ENCODE data around the gene PTH2R. TPM values are rescaled to one million over a fixed set of nuclear protein-coding genes. Genes with fewer than 3 reads are reported as not detected.
"Not testable (repeated sequence)": the region's sequence is repeated elsewhere in the genome, so short reads cannot be mapped to it uniquely, and the experiment has no call there.

The PTH2R gene
- total and polyA plus RNA-seq, 9 donors, result 0.11 to 2.2 (median 0.30) TPM; not detected in 1

GRCh38 chr2:208389940-208390339 lies 16.7 kb upstream of the PTH2R start:
- Histone ChIP-seq H3K4me1 (ENCODE audit: control insufficient read depth, insufficient read depth, low read length) (no peaks in the 10 kb centered on the region), H3K27ac (ENCODE audit: low read length) (no peak overlapping the region), H3K4me3 (ENCODE audit: low read length) (no peak overlapping the region), H3K36me3 (ENCODE audit: control insufficient read depth, insufficient read depth, low read length) (no peaks in the 10 kb centered on the region), H3K27me3 (ENCODE audit: control insufficient read depth, insufficient read depth, low read length) (no peaks in the 10 kb centered on the region), H3K9me3 (replicated peaks; ENCODE audit: control insufficient read depth, low read depth, low read length) (peaks cover 16% of the 10 kb centered on the region)
- no peak for DNase-seq
- 100% methylated on average over 1 of the region's 3 CpGs for WGBS (ENCODE audit: insufficient coverage)

GRCh38 chr2:208392300-208392699 lies 14.3 kb upstream of the PTH2R start:
- DNase-seq, result no peak
- H3K4me1 ChIP-seq (ENCODE audit: control insufficient read depth, insufficient read depth, low read length), result no peaks in the 10 kb centered on the region
- peaks cover 19% of the 10 kb centered on the region for H3K9me3 ChIP-seq (replicated peaks; ENCODE audit: control insufficient read depth, low read depth, low read length)
- H3K4me3 ChIP-seq (ENCODE audit: low read length), result no peak overlapping the region
- no CpG with 5 or more reads among the region's 3 CpGs for WGBS (ENCODE audit: insufficient coverage)
- H3K27me3 ChIP-seq (ENCODE audit: control insufficient read depth, insufficient read depth, low read length), result no peaks in the 10 kb centered on the region
- no peak overlapping the region for H3K27ac ChIP-seq (ENCODE audit: low read length)
- no peaks in the 10 kb centered on the region for H3K36me3 ChIP-seq (ENCODE audit: control insufficient read depth, insufficient read depth, low read length)

DNA sequence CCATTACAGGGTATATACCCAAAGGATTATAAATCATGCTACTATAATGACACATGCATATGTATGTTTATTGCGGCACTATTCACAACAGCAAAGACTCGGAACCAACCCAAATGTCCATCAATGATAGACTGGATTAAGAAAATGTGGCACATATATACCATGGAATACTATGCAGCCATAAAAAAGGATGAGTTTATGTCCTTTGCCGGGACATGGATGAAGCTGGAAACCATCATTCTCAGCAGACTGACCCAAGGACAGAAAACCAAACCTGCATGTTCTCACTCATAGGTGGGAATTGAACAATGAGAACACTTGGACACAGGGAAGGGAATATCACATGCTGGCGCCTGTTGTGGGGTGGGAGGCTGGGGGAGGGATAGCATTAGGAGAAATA lies 9.8 kb upstream of the PTH2R start:
- not testable (repeated sequence) for H3K27ac ChIP-seq (ENCODE audit: low read length); H3K36me3 ChIP-seq (ENCODE audit: control insufficient read depth, insufficient read depth, low read length); H3K4me3 ChIP-seq (ENCODE audit: low read length); H3K4me1 ChIP-seq (ENCODE audit: control insufficient read depth, insufficient read depth, low read length); DNase-seq; H3K27me3 ChIP-seq (ENCODE audit: control insufficient read depth, insufficient read depth, low read length)
- peaks cover 19% of the 10 kb centered on the region for H3K9me3 ChIP-seq (replicated peaks; ENCODE audit: control insufficient read depth, low read depth, low read length)
- no CpG with 5 or more reads among the region's 4 CpGs for WGBS (ENCODE audit: insufficient coverage)

DNA sequence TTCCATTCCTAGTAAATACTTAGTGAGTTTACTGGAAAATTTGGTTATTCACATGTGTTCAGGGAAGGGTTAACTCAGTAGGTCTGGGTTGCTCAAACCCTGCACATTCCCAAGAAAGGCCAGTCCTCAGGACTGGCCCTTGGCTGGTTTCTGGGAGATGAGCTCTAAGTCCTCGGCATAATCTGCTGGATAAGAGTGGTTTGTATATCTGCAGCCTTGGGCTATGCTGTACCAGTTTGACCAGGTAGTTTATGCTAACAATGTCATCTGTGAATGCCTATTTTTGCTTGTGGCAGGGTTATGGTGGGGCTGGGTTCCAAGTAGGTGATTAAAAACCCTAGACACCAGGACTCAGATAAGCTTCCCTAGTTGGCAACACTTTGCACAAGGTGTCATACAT lies 7.4 kb upstream of the PTH2R start:
- Histone ChIP-seq H3K9me3 (replicated peaks; ENCODE audit: control insufficient read depth, low read depth, low read length) (peaks cover 10% of the 10 kb centered on the region), H3K4me3 (ENCODE audit: low read length) (no peak overlapping the region), H3K27ac (ENCODE audit: low read length) (no peak overlapping the region), H3K4me1 (ENCODE audit: control insufficient read depth, insufficient read depth, low read length) (no peaks in the 10 kb centered on the region), H3K36me3 (ENCODE audit: control insufficient read depth, insufficient read depth, low read length) (no peaks in the 10 kb centered on the region), H3K27me3 (ENCODE audit: control insufficient read depth, insufficient read depth, low read length) (peaks cover 4% of the 10 kb centered on the region)
- no peak for DNase-seq
- WGBS (ENCODE audit: insufficient coverage), result no CpG with 5 or more reads among the region's 1 CpG

DNA sequence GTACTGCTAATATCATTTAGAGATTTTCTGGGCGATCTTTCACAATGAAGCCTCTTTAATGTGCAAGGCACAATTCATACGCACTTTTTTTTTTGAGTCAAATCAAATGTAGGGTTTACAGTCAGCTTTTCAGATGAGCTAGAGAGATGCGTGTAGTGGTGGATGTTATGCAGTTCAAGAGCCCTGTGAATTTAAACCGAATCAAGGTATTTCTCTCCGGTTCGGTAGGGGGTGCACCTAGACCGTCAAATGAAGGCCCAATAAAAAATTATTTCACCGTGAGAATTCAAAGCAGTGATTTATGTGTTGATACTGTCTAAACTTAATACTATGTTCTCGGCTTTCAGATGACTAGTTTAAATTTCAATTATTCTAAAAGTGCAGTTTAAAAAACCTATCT lies 1.1 kb downstream of the PTH2R start:
- H3K27me3 ChIP-seq (ENCODE audit: control insufficient read depth, insufficient read depth, low read length), result peaks cover 18% of the 10 kb centered on the region
- H3K4me3 ChIP-seq (ENCODE audit: low read length), result no peak overlapping the region
- H3K36me3 ChIP-seq (ENCODE audit: control insufficient read depth, insufficient read depth, low read length), result no peaks in the 10 kb centered on the region
- no peaks in the 10 kb centered on the region for H3K9me3 ChIP-seq (replicated peaks; ENCODE audit: control insufficient read depth, low read depth, low read length)
- H3K27ac ChIP-seq (ENCODE audit: low read length), result no peak overlapping the region
- DNase-seq, result peak; percentile 38
- peaks cover 8% of the 10 kb centered on the region for H3K4me1 ChIP-seq (ENCODE audit: control insufficient read depth, insufficient read depth, low read length)
- no CpG with 5 or more reads among the region's 9 CpGs for WGBS (ENCODE audit: insufficient coverage)

- Histone ChIP-seq H3K4me1 (ENCODE audit: control insufficient read depth, insufficient read depth, low read length) (no peaks in the 10 kb centered on the region), H3K27ac (ENCODE audit: low read length) (no peak overlapping the region), H3K9me3 (replicated peaks; ENCODE audit: control insufficient read depth, low read depth, low read length) (no peaks in the 10 kb centered on the region), H3K27me3 (ENCODE audit: control insufficient read depth, insufficient read depth, low read length) (no peaks in the 10 kb centered on the region), H3K36me3 (ENCODE audit: control insufficient read depth, insufficient read depth, low read length) (no peaks in the 10 kb centered on the region), H3K4me3 (ENCODE audit: low read length) (no peak overlapping the region)
- WGBS (ENCODE audit: insufficient coverage), result no CpG with 5 or more reads among the region's 2 CpGs
- no peak for DNase-seq
Measured at GRCh38 chr2:208413931-208414330, 7.3 kb downstream of the PTH2R start.

GRCh38 chr2:208415255-208415654 lies 8.7 kb downstream of the PTH2R start:
- WGBS (ENCODE audit: insufficient coverage), result no CpG with 5 or more reads among the region's 4 CpGs
- Histone ChIP-seq H3K27ac (ENCODE audit: low read length) (no peak overlapping the region), H3K4me1 (ENCODE audit: control insufficient read depth, insufficient read depth, low read length) (no peaks in the 10 kb centered on the region), H3K4me3 (ENCODE audit: low read length) (no peak overlapping the region), H3K36me3 (ENCODE audit: control insufficient read depth, insufficient read depth, low read length) (no peaks in the 10 kb centered on the region), H3K27me3 (ENCODE audit: control insufficient read depth, insufficient read depth, low read length) (no peaks in the 10 kb centered on the region), H3K9me3 (replicated peaks; ENCODE audit: control insufficient read depth, low read depth, low read length) (no peaks in the 10 kb centered on the region)
- DNase-seq, result no peak

DNA sequence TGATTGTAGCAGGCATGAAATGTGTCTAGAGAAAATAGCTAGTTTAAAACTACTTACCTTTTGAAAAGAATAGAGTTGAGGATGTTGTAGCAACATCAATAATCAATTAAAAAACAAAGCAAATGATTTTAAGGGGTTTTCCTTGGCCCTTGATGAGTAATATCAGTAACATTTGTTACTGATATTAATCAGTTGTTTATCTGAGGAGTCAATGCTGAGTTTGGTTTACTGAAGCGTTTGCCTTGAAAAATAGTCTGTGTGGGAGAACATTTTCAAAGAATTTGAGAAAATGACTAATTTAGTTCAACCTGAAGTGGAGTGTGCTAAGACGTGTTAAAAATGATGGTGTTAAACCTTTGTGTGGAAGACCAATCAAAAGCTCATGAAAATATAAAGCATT lies 9.3 kb downstream of the PTH2R start:
- DNase-seq, result no peak
- Histone ChIP-seq H3K36me3 (ENCODE audit: control insufficient read depth, insufficient read depth, low read length) (no peaks in the 10 kb centered on the region), H3K9me3 (replicated peaks; ENCODE audit: control insufficient read depth, low read depth, low read length) (no peaks in the 10 kb centered on the region), H3K4me1 (ENCODE audit: control insufficient read depth, insufficient read depth, low read length) (no peaks in the 10 kb centered on the region), H3K27me3 (ENCODE audit: control insufficient read depth, insufficient read depth, low read length) (no peaks in the 10 kb centered on the region), H3K4me3 (ENCODE audit: low read length) (no peak overlapping the region), H3K27ac (ENCODE audit: low read length) (no peak overlapping the region)
- 80% methylated on average over 1 of the region's 2 CpGs for WGBS (ENCODE audit: insufficient coverage)

DNA sequence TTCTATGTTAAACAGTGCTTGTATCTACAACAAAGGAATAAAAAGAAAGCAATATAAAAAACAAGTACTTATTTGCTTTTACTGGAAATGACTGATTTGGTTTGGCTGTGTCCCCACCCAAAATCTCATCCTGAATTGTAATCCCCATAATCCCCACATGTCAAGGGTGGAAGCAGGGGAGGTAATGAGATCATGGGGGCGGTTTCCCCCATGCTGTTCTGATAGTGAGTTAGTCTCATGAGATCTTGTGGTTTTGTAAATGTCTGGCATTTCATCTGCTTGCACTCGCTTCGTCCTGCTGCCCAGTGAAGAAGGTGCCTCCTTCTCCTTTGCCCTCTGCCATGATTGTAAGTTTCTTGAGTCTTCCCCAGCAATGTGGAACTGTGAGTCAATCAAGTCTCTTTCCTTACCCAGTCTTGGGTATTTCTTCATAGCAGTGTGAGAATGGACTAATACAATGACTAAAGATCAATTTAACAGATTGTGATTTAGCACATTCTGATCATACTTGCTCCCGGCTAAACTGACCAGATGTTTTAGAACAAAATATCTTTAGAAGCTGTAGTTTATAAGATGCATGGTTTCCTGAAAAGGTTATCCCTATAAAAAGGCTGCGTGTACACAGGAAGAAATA lies 19.9 kb downstream of the PTH2R start:
- Histone ChIP-seq H3K27ac (ENCODE audit: low read length) (no peak overlapping the region), H3K4me3 (ENCODE audit: low read length) (no peak overlapping the region), H3K27me3 (ENCODE audit: control insufficient read depth, insufficient read depth, low read length) (no peaks in the 10 kb centered on the region), H3K9me3 (replicated peaks; ENCODE audit: control insufficient read depth, low read depth, low read length) (no peaks in the 10 kb centered on the region), H3K4me1 (ENCODE audit: control insufficient read depth, insufficient read depth, low read length) (no peaks in the 10 kb centered on the region), H3K36me3 (ENCODE audit: control insufficient read depth, insufficient read depth, low read length) (no peaks in the 10 kb centered on the region)
- no peak for DNase-seq
- WGBS (ENCODE audit: insufficient coverage), result 94% methylated on average over 3 of the region's 5 CpGs

- no CpG with 5 or more reads among the region's 3 CpGs for WGBS (ENCODE audit: insufficient coverage)
- H3K9me3 ChIP-seq (replicated peaks; ENCODE audit: control insufficient read depth, low read depth, low read length), result no peaks in the 10 kb centered on the region
- no peaks in the 10 kb centered on the region for H3K27me3 ChIP-seq (ENCODE audit: control insufficient read depth, insufficient read depth, low read length)
- H3K4me3 ChIP-seq (ENCODE audit: low read length), result no peak overlapping the region
- no peaks in the 10 kb centered on the region for H3K4me1 ChIP-seq (ENCODE audit: control insufficient read depth, insufficient read depth, low read length)
- no peaks in the 10 kb centered on the region for H3K36me3 ChIP-seq (ENCODE audit: control insufficient read depth, insufficient read depth, low read length)
- H3K27ac ChIP-seq (ENCODE audit: low read length), result no peak overlapping the region
- no peak for DNase-seq
Measured at GRCh38 chr2:208437755-208438154, 31.2 kb downstream of the PTH2R start.

GRCh38 chr2:208440716-208441115 lies 34.1 kb downstream of the PTH2R start:
- no peak overlapping the region for H3K4me3 ChIP-seq (ENCODE audit: low read length)

More at GRCh38 chr2:208440716-208441115, 34.1 kb downstream of the PTH2R start:
- Histone ChIP-seq H3K4me1 (ENCODE audit: control insufficient read depth, insufficient read depth, low read length) (no peaks in the 10 kb centered on the region), H3K9me3 (replicated peaks; ENCODE audit: control insufficient read depth, low read depth, low read length) (no peaks in the 10 kb centered on the region), H3K36me3 (ENCODE audit: control insufficient read depth, insufficient read depth, low read length) (no peaks in the 10 kb centered on the region), H3K27ac (ENCODE audit: low read length) (no peak overlapping the region), H3K27me3 (ENCODE audit: control insufficient read depth, insufficient read depth, low read length) (no peaks in the 10 kb centered on the region)
- 83% methylated on average over 2 of the region's 2 CpGs for WGBS (ENCODE audit: insufficient coverage)
- DNase-seq, result no peak
